ENCODE results near the gene TAF7.
"Not testable (repeated sequence)": the region's sequence is repeated elsewhere in the genome, so short reads cannot be mapped to it uniquely, and the experiment has no call there.

Gene TAF7

GRCh38 chr5:141319699-141320098 is 885 bp downstream of the TAF7 start:
- TF ChIP-seq CTCF (IDR thresholded peaks at IDR 0.05; ENCODE audit: extremely low read depth, insufficient read depth, missing control alignments), result no peak
- no peak for DNase-seq (ENCODE audit: low spot score)
- in situ Hi-C loops (cut with MboI; ENCODE audit: low pct_unique_long_range_greater_than_20kb, low sequenced_read_pairs, unreplicated experiment), result no loop called here

- DNase-seq (ENCODE audit: low spot score), result no peak
- in situ Hi-C loops (cut with MboI; ENCODE audit: low pct_unique_long_range_greater_than_20kb, low sequenced_read_pairs, unreplicated experiment), result no loop called here
These were observed 1.4 kb downstream of the TAF7 start for GRCh38 chr5:141319202-141319601.

GRCh38 chr5:141316963-141317362 is 3.6 kb downstream of the TAF7 start:
- DNase-seq (ENCODE audit: low spot score); in situ Hi-C loops (cut with MboI; ENCODE audit: low pct_unique_long_range_greater_than_20kb, low sequenced_read_pairs, unreplicated experiment): not testable (repeated sequence)

More at GRCh38 chr5:141319202-141319601, 1.4 kb downstream of the TAF7 start:
- TF ChIP-seq CTCF (IDR thresholded peaks at IDR 0.05; ENCODE audit: extremely low read depth, insufficient read depth, missing control alignments), result no peak

GRCh38 chr5:141313711-141314110 is 6.9 kb downstream of the TAF7 start:
- TF ChIP-seq CTCF (IDR thresholded peaks at IDR 0.05; ENCODE audit: extremely low read depth, insufficient read depth, missing control alignments), result no peak
- in situ Hi-C loops (cut with MboI; ENCODE audit: low pct_unique_long_range_greater_than_20kb, low sequenced_read_pairs, unreplicated experiment), result no loop called here
- no peak for DNase-seq (ENCODE audit: low spot score)

GRCh38 chr5:141306630-141307029 is 14.0 kb downstream of the TAF7 start:
- DNase-seq (ENCODE audit: low spot score), result no peak
- TF ChIP-seq CTCF (IDR thresholded peaks at IDR 0.05; ENCODE audit: extremely low read depth, insufficient read depth, missing control alignments), result no peak
- in situ Hi-C loops (cut with MboI; ENCODE audit: low pct_unique_long_range_greater_than_20kb, low sequenced_read_pairs, unreplicated experiment), result no loop called here

GRCh38 chr5:141303756-141304155 is 16.8 kb downstream of the TAF7 start, which contains the start of gene SLC25A2:
SLC25A2 (minus strand) TSS chr5:141304049; CDS start chr5:141303865, 184 bp downstream.
- TF ChIP-seq CTCF (IDR thresholded peaks at IDR 0.05; ENCODE audit: extremely low read depth, insufficient read depth, missing control alignments), result no peak
- no peak for DNase-seq (ENCODE audit: low spot score)
- in situ Hi-C loops (cut with MboI; ENCODE audit: low pct_unique_long_range_greater_than_20kb, low sequenced_read_pairs, unreplicated experiment), result no loop called here

GRCh38 chr5:141298376-141298775 is 22.2 kb downstream of the TAF7 start:
- no peak for TF ChIP-seq CTCF (IDR thresholded peaks at IDR 0.05; ENCODE audit: extremely low read depth, insufficient read depth, missing control alignments)
- DNase-seq (ENCODE audit: low spot score), result no peak
- in situ Hi-C loops (cut with MboI; ENCODE audit: low pct_unique_long_range_greater_than_20kb, low sequenced_read_pairs, unreplicated experiment), result no loop called here

All from GM13977 (cell line).